Endodermal cell (in vitro differentiated cells): ENCODE data around the gene HIGD1B. TPM values are rescaled to one million over a fixed set of nuclear protein-coding genes. Genes with fewer than 3 reads are reported as not detected.

Experiments used
- DNase-seq: peaks from one replicate; pipeline ENCODE4 v3.0.0-alpha.2; 2017
- H3K27ac ChIP-seq: 2 replicates; pipeline ENCODE4 v1.5.1; 2013; ENCODE audit warnings: mild to moderate bottlenecking, low read depth, low read length, moderate library complexity
- H3K27me3 ChIP-seq: 2 replicates; pipeline ENCODE4 v1.6.1; 2013; ENCODE audit warnings: mild to moderate bottlenecking, low read length, moderate library complexity; ENCODE audit not compliant: insufficient read depth, control insufficient read depth, poor library complexity, severe bottlenecking
- H3K36me3 ChIP-seq: 2 replicates; pipeline ENCODE4 v1.7.0; 2013; ENCODE audit warnings: mild to moderate bottlenecking, low read length, moderate library complexity; ENCODE audit not compliant: control insufficient read depth, insufficient read depth
- H3K4me1 ChIP-seq: one replicate; pipeline ENCODE4 v1.7.0; 2013; ENCODE audit warnings: low read length; ENCODE audit not compliant: control insufficient read depth, insufficient read depth
- H3K4me3 ChIP-seq: 2 replicates; pipeline ENCODE4 v1.5.1; 2013; ENCODE audit warnings: mild to moderate bottlenecking, low read length, moderate library complexity
- H3K9ac ChIP-seq: 2 replicates; pipeline ENCODE4 v1.6.1; 2013; ENCODE audit warnings: mild to moderate bottlenecking, low read length, moderate library complexity; ENCODE audit not compliant: poor library complexity, severe bottlenecking; ENCODE audit errors: extremely low read depth
- H3K9me3 ChIP-seq: 2 replicates; pipeline ENCODE4 v1.6.1; 2013; ENCODE audit warnings: mild to moderate bottlenecking, low read length, moderate library complexity; ENCODE audit not compliant: control insufficient read depth
- H3K27ac Mint-ChIP-seq: 2 replicates; pipeline ENCODE4 v1.8.0; 2020; ENCODE audit warnings: mixed read lengths
- H3K27me3 Mint-ChIP-seq: 2 replicates; pipeline ENCODE4 v1.8.0; 2021; ENCODE audit warnings: mild to moderate bottlenecking, mixed read lengths; ENCODE audit not compliant: insufficient read depth
- H3K36me3 Mint-ChIP-seq: 2 replicates; pipeline ENCODE4 v1.8.0; 2020; ENCODE audit warnings: low read depth, mixed read lengths
- H3K4me1 Mint-ChIP-seq: 2 replicates; pipeline ENCODE4 v1.8.0; 2020; ENCODE audit warnings: mixed read lengths
- H3K4me3 Mint-ChIP-seq: 2 replicates; pipeline ENCODE4 v1.8.0; 2020; ENCODE audit warnings: mild to moderate bottlenecking, moderate library complexity, mixed read lengths
- H3K9me3 Mint-ChIP-seq: 2 replicates; pipeline ENCODE4 v1.8.0; 2020; ENCODE audit warnings: mild to moderate bottlenecking, mixed read lengths
- CTCF ChIP-seq: fragments of 200-600 bp; sonication (generic); conservative IDR thresholded peaks from 2 replicates; pipeline ENCODE4 v1.5.0; 2021; ENCODE audit warnings: antibody characterized with exemption, mild to moderate bottlenecking
- WGBS, 2 experiments: methylation state at CpG; one replicate each; pipeline versions ENCODE4 v1.1.5 to v1.1.7; 2013; ENCODE audit warnings: missing lambda C conversion rate in 2 of 2, mixed read lengths in 1 of 2; ENCODE audit not compliant: insufficient coverage in 1 of 2, insufficient read length in 1 of 2; 5-methylcytosine and 5-hydroxymethylcytosine counted together
- total RNA-seq, 2 donors: library from RNA; stranded (reverse); fragmentation: NEBNext Ultra II Directional in 1 of 2; extraction: Animal tissue kit (Norgen Biotek cat#: 25700) in 1 of 2; gene quantifications; 2 replicates in 1 of 2; 3 replicates in 1 of 2; pipeline ENCODE4 v1.2.1, GENCODE V29; 2021

HIGD1B gene
- total RNA-seq, 2 donors from 2014 or later = not detected

DNA sequence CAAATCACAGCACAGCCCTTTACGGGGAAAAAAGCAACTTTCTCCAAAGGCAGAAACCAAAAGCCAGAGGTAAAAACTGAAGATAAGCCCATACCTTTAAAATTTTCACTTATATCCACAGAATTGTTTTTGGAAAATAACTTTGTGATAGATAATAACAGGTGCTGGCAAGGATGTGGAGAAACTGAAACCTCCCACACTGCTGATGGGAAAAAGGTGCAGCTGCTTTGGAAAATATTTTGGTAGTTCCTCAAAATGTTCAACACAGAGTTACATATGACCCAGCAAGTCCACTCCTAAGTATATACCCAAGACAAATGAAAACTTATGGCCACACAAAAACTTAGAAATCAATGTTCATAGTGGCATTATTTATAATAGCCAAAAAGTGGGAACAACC, 39.3 kb downstream of the HIGD1B start:
- no peaks in the 10 kb centered on the region for H3K9me3 ChIP-seq

DNA sequence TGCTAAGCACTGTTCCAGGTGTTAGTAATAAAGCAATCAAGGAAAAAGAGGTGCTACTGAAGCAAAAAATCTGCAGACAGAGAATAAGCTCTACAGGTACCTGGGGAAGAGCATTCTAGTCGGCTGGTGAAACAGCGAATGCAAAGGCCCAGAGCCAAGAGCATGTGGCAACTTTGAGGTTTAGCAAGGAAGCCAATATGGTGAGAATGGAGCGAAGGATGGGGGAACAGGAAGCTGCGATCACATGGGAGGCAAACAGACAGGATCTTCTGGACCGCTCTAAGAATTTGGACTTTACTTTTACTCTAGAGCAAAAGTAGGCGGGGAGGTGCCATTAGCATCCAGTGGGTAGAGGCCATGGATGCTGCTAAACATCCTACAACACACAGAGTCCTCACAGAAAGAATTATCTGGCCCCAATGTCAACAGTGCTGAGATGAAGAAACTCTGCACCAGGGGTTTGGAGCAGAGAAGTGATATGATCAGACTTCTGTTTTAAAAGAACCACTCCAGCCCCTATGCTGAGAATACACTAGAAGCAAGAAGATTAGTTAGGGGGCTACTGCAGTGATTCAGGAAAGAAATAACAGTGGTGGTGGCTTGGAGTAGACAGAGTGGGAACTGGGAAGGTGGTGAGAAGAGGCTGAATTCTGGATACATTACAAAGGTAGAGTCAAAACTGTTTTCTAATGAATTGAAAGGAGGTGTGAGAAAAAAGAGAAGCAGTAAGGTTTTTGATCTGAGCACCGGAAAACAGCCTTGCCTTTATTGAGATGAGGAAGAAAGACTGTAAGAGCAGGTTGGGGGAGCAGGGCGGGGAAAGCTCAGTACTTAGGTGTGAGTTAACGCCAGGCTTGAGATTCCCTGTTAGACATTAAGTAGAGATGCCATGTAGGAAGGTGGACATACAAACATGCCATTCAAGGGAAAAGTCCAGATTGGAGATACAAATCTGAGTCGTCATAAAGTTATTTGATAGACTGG, 40.6 kb downstream of the HIGD1B start:
- no peak for DNase-seq
- Histone ChIP-seq H3K36me3 (peaks cover 61% of the 10 kb centered on the region), H3K9me3 (no peaks in the 10 kb centered on the region), H3K27ac (no peak overlapping the region), H3K9ac (no peak overlapping the region), H3K27me3 (no peaks in the 10 kb centered on the region), H3K4me1 (no peaks in the 10 kb centered on the region), H3K4me3 (no peak overlapping the region)
- Mint-ChIP-seq H3K4me3 (no peak overlapping the region), H3K27me3 (no peaks in the 10 kb centered on the region), H3K27ac (no peak overlapping the region), H3K4me1 (no peaks in the 10 kb centered on the region), H3K36me3 (peaks cover 43% of the 10 kb centered on the region), H3K9me3 (no peaks in the 10 kb centered on the region)
- 92 to 94% methylated on average over 10 of the region's 10 CpGs for WGBS, 2 experiments
- no peak for TF ChIP-seq CTCF

More for the DNA sequence above, 39.3 kb downstream of the HIGD1B start:
- no peaks in the 10 kb centered on the region for H3K9me3 Mint-ChIP-seq
- no peak overlapping the region for H3K9ac ChIP-seq
- 92 to 100% methylated on average over 1 of the region's 1 CpG for WGBS, 2 experiments
- H3K4me3 Mint-ChIP-seq = no peak overlapping the region
- H3K4me1 ChIP-seq = no peaks in the 10 kb centered on the region
- no peaks in the 10 kb centered on the region for H3K27me3 ChIP-seq
- no peak overlapping the region for H3K27ac Mint-ChIP-seq
- H3K36me3 Mint-ChIP-seq = peaks cover 50% of the 10 kb centered on the region
- H3K4me1 Mint-ChIP-seq = no peaks in the 10 kb centered on the region
- H3K36me3 ChIP-seq = peaks cover 61% of the 10 kb centered on the region
- TF ChIP-seq CTCF = no peak
- no peak for DNase-seq
- H3K27ac ChIP-seq = no peak overlapping the region
- no peak overlapping the region for H3K4me3 ChIP-seq
- no peaks in the 10 kb centered on the region for H3K27me3 Mint-ChIP-seq

GRCh38 chr17:44889003-44889402, 41.3 kb downstream of the HIGD1B start:
- no peaks in the 10 kb centered on the region for H3K4me1 Mint-ChIP-seq
- H3K4me3 Mint-ChIP-seq = no peak overlapping the region
- TF ChIP-seq CTCF = no peak
- DNase-seq = no peak
- Histone ChIP-seq H3K27ac (no peak overlapping the region), H3K4me3 (no peak overlapping the region), H3K27me3 (no peaks in the 10 kb centered on the region), H3K36me3 (peaks cover 58% of the 10 kb centered on the region), H3K9ac (no peak overlapping the region), H3K9me3 (no peaks in the 10 kb centered on the region), H3K4me1 (no peaks in the 10 kb centered on the region)
- peaks cover 43% of the 10 kb centered on the region for H3K36me3 Mint-ChIP-seq
- H3K27me3 Mint-ChIP-seq = no peaks in the 10 kb centered on the region
- H3K9me3 Mint-ChIP-seq = no peaks in the 10 kb centered on the region
- WGBS, 2 experiments = 96 to 98% methylated on average over 7 of the region's 7 CpGs
- no peak overlapping the region for H3K27ac Mint-ChIP-seq
